HG03521 (cell line): ENCODE measurements around the gene SFTA2.

Experiments used
- ATAC-seq: cut with Tn5 transposase; IDR thresholded peaks from one replicate; pipeline ENCODE4 v1.9.1; 2021; ENCODE audit warnings: mild to moderate bottlenecking, moderate library complexity; ENCODE audit not compliant: unreplicated experiment

The SFTA2 gene

GRCh38 chr6:30891816-30892538 is 40.0 kb downstream of the SFTA2 start:
- ATAC-seq: no peak

GRCh38 chr6:30891450-30891723 is 40.6 kb downstream of the SFTA2 start:
- no peak for ATAC-seq

- ATAC-seq: no peak
These were observed 41.1 kb downstream of the SFTA2 start for GRCh38 chr6:30890646-30891449.

GRCh38 chr6:30889921-30890645 is 41.9 kb downstream of the SFTA2 start:
- ATAC-seq: no peak

GRCh38 chr6:30889496-30889885 is 42.5 kb downstream of the SFTA2 start:
- no peak for ATAC-seq

GRCh38 chr6:30888816-30889495 is 43.0 kb downstream of the SFTA2 start:
- ATAC-seq: no peak

- no peak for ATAC-seq
These were observed 43.8 kb downstream of the SFTA2 start for GRCh38 chr6:30887901-30888815.

- no peak for ATAC-seq
These were observed 45.1 kb downstream of the SFTA2 start for GRCh38 chr6:30886897-30887255.

- ATAC-seq: no peak
These were observed 45.7 kb downstream of the SFTA2 start for GRCh38 chr6:30885999-30886896.

GRCh38 chr6:30885481-30885998 is 46.4 kb downstream of the SFTA2 start:
- ATAC-seq: no peak

GRCh38 chr6:30884521-30885480 is 47.2 kb downstream of the SFTA2 start:
- ATAC-seq: no peak

- no peak for ATAC-seq
These were observed 48.1 kb downstream of the SFTA2 start, which contains the start of gene DDR1 for GRCh38 chr6:30883685-30884520. Gene DDR1, plus strand, starts transcription at chr6:30884519. Its CDS starts 4,211 bp downstream, at chr6:30888730.

GRCh38 chr6:30882759-30883684 is 48.9 kb downstream of the SFTA2 start:
- ATAC-seq: no peak

GRCh38 chr6:30882204-30882758 is 49.7 kb downstream of the SFTA2 start:
- ATAC-seq: no peak

GRCh38 chr6:30881392-30882203 is 50.4 kb downstream of the SFTA2 start:
- ATAC-seq: no peak
